Neural crest cell (in vitro differentiated cells): Measurements from ENCODE around the gene QPCTL. TPM values are rescaled to one million over a fixed set of nuclear protein-coding genes. Genes with fewer than 3 reads are reported as not detected.

Experiments used
- DNase-seq: peaks from one replicate; pipeline ENCODE4 v3.0.0; 2021; ENCODE audit warnings: low read depth, mixed read lengths, low spot score
- H3K27ac Mint-ChIP-seq: one replicate; pipeline ENCODE4 v1.8.0; 2021; ENCODE audit warnings: mild to moderate bottlenecking, mixed read lengths; ENCODE audit not compliant: unreplicated experiment
- H3K27me3 Mint-ChIP-seq: 2 replicates; pipeline ENCODE4 v1.8.0; 2021; ENCODE audit warnings: low read depth, mild to moderate bottlenecking, mixed read lengths
- H3K36me3 Mint-ChIP-seq: 2 replicates; pipeline ENCODE4 v1.8.0; 2021; ENCODE audit warnings: low read depth, mild to moderate bottlenecking, mixed read lengths
- H3K4me1 Mint-ChIP-seq: 2 replicates; pipeline ENCODE4 v1.8.0; 2021; ENCODE audit warnings: mixed read lengths
- H3K4me3 Mint-ChIP-seq: one replicate; pipeline ENCODE4 v1.8.0; 2021; ENCODE audit warnings: mild to moderate bottlenecking, mixed read lengths
- H3K9me3 Mint-ChIP-seq: 2 replicates; pipeline ENCODE4 v1.8.0; 2021; ENCODE audit warnings: mixed read lengths
- long read RNA-seq: library from polyadenylated mRNA; unstranded; transcript quantifications from one replicate; pipeline ENCODE4 v2.0.0, GENCODE V29; 2020
- total RNA-seq: library from RNA; stranded (reverse); gene quantifications from 2 replicates; pipeline ENCODE4 v1.2.1, GENCODE V29; 2021
- TF ChIP-seq, protein P1 (sequence below): fragments of 200-600 bp; sonication (generic); conservative IDR thresholded peaks from 2 replicates; pipeline ENCODE4 v1.5.0; 2021; ENCODE audit warnings: antibody characterized with exemption, mild to moderate bottlenecking

QPCTL gene
- 11.4 and 11.8 TPM in 2 replicates for total RNA-seq
- long read RNA-seq, partial matches to known transcripts = 0 of 1 reads
- long read RNA-seq, other reads (novel, unspliced or antisense) = 1 of 1 reads

DNA sequence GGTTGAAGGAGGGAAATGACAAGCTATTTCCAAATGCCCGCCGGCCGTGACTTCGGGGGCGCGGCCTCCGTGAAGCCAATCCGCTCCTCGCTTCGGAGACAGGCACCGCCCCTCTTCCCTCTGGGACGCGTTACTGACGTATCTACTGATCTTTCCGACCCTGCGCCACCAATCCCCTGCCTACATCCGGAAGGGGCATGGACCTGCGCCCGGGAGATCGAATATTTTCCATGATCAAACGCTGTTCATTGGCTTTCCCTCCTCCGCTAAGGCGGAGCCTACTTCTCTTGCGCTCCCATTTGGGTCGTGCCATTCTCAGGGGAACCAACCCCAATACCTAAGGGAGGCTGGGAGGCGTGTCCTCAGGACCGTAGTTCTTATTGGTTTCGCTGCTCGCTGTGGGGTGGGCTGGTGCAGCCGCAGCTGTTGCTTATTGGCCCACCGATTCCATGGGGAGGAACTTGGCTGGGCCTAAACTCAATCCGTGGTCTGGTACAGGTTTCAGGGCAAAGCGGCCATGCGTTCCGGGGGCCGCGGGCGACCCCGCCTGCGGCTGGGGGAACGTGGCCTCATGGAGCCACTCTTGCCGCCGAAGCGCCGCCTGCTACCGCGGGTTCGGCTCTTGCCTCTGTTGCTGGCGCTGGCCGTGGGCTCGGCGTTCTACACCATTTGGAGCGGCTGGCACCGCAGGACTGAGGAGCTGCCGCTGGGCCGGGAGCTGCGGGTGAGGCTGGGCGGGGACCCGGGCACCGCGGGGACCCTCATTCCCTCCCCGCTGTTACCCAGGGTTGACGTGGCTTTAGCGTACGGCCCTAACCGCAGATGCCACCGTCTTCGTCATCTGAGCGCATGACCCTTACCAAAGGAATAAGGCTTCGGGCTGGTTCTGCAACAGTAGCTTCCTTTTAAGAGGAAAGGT is at the start of gene QPCTL:
Gene QPCTL (plus strand): TSS at position 480 of the 919 bp plus-strand sequence. CDS start 38 bp downstream, at position 518.
- TF ChIP-seq, protein P1, sequence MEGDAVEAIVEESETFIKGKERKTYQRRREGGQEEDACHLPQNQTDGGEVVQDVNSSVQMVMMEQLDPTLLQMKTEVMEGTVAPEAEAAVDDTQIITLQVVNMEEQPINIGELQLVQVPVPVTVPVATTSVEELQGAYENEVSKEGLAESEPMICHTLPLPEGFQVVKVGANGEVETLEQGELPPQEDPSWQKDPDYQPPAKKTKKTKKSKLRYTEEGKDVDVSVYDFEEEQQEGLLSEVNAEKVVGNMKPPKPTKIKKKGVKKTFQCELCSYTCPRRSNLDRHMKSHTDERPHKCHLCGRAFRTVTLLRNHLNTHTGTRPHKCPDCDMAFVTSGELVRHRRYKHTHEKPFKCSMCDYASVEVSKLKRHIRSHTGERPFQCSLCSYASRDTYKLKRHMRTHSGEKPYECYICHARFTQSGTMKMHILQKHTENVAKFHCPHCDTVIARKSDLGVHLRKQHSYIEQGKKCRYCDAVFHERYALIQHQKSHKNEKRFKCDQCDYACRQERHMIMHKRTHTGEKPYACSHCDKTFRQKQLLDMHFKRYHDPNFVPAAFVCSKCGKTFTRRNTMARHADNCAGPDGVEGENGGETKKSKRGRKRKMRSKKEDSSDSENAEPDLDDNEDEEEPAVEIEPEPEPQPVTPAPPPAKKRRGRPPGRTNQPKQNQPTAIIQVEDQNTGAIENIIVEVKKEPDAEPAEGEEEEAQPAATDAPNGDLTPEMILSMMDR = no peak
- Mint-ChIP-seq H3K36me3 (peaks cover 7% of the 10 kb centered on the region), H3K27ac (peak within 1 kb of the TSS; percentile 98), H3K27me3 (no peaks in the 10 kb centered on the region), H3K4me3 (peak within 1 kb of the TSS; percentile 93), H3K9me3 (no peaks in the 10 kb centered on the region), H3K4me1 (peaks cover 28% of the 10 kb centered on the region)
- DNase-seq = peak; percentile 89

DNA sequence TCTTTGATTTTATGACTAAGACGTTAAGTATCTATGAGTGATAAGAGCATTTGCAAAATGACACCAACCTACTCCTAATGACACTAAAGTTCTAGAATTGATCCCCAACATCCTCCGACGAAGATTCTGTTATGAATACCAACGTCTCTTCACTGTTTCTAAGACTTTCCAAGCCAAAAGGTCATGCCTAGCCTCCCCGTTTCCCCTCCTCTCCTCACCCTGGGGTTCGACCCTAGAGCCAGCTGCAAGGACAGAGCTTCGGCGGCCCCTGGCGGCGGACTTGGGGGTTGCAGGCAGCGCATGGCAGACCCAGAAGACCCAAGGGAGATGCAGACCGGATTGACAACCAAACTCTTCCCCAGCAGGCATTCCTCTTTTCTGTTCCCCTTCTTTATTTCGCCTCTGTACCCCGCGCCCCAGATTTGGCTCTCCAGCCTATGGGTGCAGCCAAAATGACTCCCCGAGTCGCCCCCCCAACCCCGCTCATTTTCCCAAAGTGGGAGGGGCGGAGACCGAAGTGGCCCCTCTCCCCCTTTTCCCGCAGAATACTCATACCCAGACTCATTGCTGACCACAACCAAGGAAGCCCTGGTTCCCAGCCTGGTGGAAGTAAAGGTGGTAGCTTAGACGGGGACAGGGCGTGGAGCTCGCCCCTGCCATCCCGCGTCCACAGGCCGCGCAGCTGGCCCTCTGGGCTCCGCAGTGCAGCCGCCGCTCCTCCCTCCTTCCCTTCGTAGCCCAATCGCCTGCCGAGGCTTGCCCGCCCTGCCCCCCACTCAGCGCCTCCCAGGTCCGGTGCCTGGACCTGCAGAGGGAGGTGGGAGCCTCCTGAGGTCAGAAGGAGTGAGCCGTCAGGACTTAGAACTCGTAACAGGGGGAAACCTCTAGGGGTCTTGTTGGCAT is 49.2 kb upstream of the QPCTL start:
- Mint-ChIP-seq H3K9me3 (no peaks in the 10 kb centered on the region), H3K4me3 (peak overlapping the region; percentile 82), H3K4me1 (peaks cover 49% of the 10 kb centered on the region), H3K36me3 (no peaks in the 10 kb centered on the region), H3K27ac (no peak overlapping the region), H3K27me3 (peaks cover 21% of the 10 kb centered on the region)
- TF ChIP-seq, protein P1 = peak; percentile 96
- DNase-seq = peak; percentile 97

DNA sequence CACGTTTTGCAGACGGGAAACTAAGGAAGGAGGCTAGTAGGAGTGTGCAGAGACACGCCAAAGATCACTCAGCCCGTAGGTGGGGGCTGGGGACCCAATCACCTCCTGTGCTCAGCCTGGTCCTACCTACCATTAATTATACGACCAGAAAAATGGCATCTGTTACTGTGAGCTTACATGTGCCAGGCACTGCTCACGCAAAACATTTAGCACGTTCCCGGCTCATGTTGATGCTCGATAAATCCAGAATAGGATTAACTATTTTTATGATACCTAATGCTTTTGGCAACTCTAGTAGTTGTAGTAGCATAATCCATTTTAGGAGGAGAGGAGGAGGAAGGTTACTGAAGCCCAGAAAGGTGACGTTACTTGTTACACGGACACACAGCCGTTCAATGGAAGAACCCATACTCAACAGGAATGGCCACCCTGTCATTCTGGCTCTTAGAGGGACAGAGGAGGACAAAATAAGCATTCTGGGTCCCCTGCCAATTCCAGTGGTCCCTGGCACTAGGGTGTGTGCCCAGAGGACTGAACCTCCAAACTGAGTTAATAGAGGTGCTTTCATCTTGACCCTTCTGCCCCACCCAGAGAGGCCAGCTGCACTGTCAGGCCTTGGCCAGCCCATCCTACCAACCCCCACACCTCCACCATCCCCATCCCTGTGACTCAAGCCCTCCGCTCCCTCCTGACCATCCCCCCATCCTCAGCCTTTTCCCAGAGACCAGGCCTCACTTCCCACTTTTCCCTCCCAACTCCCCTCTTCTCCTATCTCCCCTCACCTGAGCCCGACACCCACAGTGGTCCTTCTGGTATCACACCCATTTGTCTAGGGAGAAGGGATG is 48.3 kb upstream of the QPCTL start:
- no peak for DNase-seq
- Mint-ChIP-seq H3K36me3 (no peaks in the 10 kb centered on the region), H3K4me3 (peak overlapping the region; percentile 82), H3K4me1 (peaks cover 40% of the 10 kb centered on the region), H3K27me3 (peaks cover 21% of the 10 kb centered on the region), H3K27ac (no peak overlapping the region), H3K9me3 (no peaks in the 10 kb centered on the region)
- TF ChIP-seq, protein P1 = no peak

DNA sequence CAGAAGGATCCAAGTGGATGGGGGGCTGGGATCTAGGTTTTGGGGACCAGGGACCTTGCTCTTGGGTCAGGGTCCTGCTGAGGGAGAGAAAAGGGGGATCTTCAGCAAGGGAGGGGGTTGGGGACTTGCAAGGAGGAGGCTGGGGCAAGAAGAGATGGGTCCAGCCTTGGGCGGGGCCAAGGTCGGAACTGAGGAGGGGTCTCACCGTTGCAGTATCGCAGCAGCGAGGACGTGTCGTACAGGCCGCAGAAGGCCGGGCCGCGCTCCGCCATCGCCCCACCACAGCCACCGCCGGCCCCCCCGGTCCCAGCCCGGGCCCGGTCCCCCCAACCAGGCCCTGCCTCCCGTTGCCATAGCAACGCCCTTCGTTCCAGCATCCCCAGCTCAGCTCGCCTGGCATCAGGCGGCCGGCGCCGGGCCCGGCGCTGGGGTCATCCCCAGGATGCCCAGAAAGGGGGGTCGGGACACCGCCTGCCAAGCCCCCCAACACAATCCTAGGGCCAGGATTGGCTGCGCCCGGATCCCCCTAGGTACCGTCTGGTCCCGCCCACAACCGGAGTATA is 47.3 kb upstream of the QPCTL start:
- Mint-ChIP-seq H3K27ac (no peak overlapping the region), H3K9me3 (no peaks in the 10 kb centered on the region), H3K4me1 (peaks cover 40% of the 10 kb centered on the region), H3K36me3 (no peaks in the 10 kb centered on the region), H3K27me3 (peaks cover 21% of the 10 kb centered on the region), H3K4me3 (peak overlapping the region; percentile 91)
- no peak for DNase-seq
- TF ChIP-seq, protein P1 = no peak
